Measurements from ENCODE around the gene TM4SF4.
A peak's percentile ranks its signal among the peaks of the same experiment; 100 is the strongest.

The TM4SF4 gene

GRCh38 chr3:149497966-149498670 is 23.6 kb downstream of the TM4SF4 start:
- ChIA-PET CTCF (interaction anchor here (1.0 to 3.9 kb wide), 8 partner anchors 8 to 378 kb away, joined by 3 to 16 read pairs (median 4); no protein-coding TSS in a partner anchor), POLR2A (no interaction called here)
- TF ChIP-seq CTCF (IDR thresholded peaks at IDR 0.05; ENCODE audit: insufficient read depth, low read length, missing control alignments): no peak
- H3K4me3 ChIP-seq (ENCODE audit: low read depth, low read length): no peak overlapping the region
- no peak for DNase-seq (ENCODE audit: low read depth, low spot score)

GRCh38 chr3:149501524-149501923 is 27.0 kb downstream of the TM4SF4 start:
- peak; percentile 89 for DNase-seq (ENCODE audit: low read depth, low spot score)
- no peak for TF ChIP-seq CTCF (IDR thresholded peaks at IDR 0.05; ENCODE audit: insufficient read depth, low read length, missing control alignments)
- CTCF ChIA-PET: interaction anchor here (0.7 to 4.0 kb wide), 13 partner anchors 7 to 381 kb away, joined by 3 to 26 read pairs (median 5); partner anchors contain the start of gene WWTR1

GRCh38 chr3:149502438-149502837 is 27.9 kb downstream of the TM4SF4 start:
- DNase-seq (ENCODE audit: low read depth, low spot score): no peak

More at GRCh38 chr3:149501524-149501923, 27.0 kb downstream of the TM4SF4 start:
- POLR2A ChIA-PET: interaction anchor here (1.0 kb wide), 1 partner anchor 306 kb away, joined by 3 read pairs; no protein-coding TSS in a partner anchor
- no peak overlapping the region for H3K4me3 ChIP-seq (ENCODE audit: low read depth, low read length)

GRCh38 chr3:149506540-149506939 is 32.0 kb downstream of the TM4SF4 start:
- DNase-seq (ENCODE audit: low read depth, low spot score): peak; percentile 36
- TF ChIP-seq CTCF (IDR thresholded peaks at IDR 0.05; ENCODE audit: insufficient read depth, low read length, missing control alignments): no peak
- H3K4me3 ChIP-seq (ENCODE audit: low read depth, low read length): no peak overlapping the region
- ChIA-PET POLR2A (no interaction called here), CTCF (interaction anchor here (0.6 to 3.0 kb wide), 10 partner anchors 9 to 551 kb away, joined by 3 to 22 read pairs (median 3); no protein-coding TSS in a partner anchor)

More at GRCh38 chr3:149502438-149502837, 27.9 kb downstream of the TM4SF4 start:
- CTCF ChIA-PET: interaction anchor here (0.6 to 4.0 kb wide), 12 partner anchors 8 to 306 kb away, joined by 3 to 26 read pairs (median 5); partner anchors contain the start of gene WWTR1
- H3K4me3 ChIP-seq (ENCODE audit: low read depth, low read length): no peak overlapping the region
- POLR2A ChIA-PET: no interaction called here
- no peak for TF ChIP-seq CTCF (IDR thresholded peaks at IDR 0.05; ENCODE audit: insufficient read depth, low read length, missing control alignments)

DNA sequence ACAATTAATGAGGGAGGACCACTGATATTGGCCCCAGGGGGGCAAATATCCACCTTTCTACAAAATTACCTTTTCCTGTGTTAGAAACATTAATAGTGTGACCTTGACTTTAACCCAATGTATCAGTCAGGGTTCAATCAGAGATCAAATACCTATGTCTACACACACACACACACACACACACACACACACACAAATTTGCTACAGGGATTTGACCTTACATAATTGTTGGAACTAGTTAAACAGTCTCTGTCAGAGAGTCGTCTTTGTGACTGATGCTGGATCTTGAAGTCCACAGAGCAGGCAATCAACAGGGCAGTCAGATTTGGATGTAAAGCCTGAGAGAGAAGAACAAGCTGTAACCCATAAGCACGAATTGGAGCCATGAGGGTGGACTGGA is 32.5 kb downstream of the TM4SF4 start:
- H3K4me3 ChIP-seq (ENCODE audit: low read depth, low read length): no peak overlapping the region
- POLR2A ChIA-PET: no interaction called here
- CTCF ChIA-PET: interaction anchor here (0.6 to 3.0 kb wide), 4 partner anchors 12 to 551 kb away, joined by 3 to 22 read pairs (median 9); no protein-coding TSS in a partner anchor

More for the DNA sequence above, 32.5 kb downstream of the TM4SF4 start:
- no peak for DNase-seq (ENCODE audit: low read depth, low spot score)
- no peak for TF ChIP-seq CTCF (IDR thresholded peaks at IDR 0.05; ENCODE audit: insufficient read depth, low read length, missing control alignments)
